ENCODE results near the gene OR4C5. TPM values are rescaled to one million over a fixed set of nuclear protein-coding genes. Genes with fewer than 3 reads are reported as not detected.

The OR4C5 gene
- not detected in 2 replicates for total RNA-seq

DNA sequence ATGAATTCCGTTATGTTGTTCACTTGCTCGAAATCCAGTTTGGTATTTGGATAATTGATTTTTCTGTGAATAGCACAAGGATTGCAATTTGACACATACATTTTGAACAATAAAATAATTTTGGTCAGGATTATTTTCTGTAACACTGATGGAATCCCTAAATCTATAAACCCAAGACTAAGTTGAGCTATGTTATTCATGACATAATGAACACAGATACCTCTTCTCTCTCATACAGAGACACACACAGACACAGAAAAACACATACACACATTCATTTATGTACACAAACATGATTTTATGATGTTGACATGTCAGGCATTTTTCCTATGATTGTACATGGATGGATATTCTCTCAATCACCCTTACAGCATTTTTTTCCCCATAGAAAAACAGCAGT is at the start of gene OR4C5:
TSS of gene OR4C5 (minus strand) at position 101 of the 400 bp plus-strand sequence. CDS start at position 101, 0 bp downstream.

DNA sequence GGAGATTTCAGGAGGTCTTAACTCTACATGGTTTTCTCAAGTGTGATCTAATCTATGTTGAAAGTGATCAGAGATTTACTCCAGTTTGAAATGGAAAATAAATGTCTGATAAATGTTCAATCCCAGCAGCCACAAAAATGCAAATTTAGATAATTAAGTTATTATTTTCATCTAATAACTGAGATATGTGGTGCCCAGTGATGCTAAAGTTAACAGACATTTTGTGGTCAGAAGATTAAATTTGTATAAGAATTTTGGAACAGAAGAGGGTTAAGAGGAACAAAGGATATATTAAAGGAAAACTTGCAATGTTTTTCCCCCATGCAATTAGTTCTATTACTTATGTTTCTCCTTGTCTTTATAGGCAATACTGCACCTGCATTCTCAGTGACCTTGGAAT is 41.6 kb downstream of the OR4C5 start, which contains the start of gene OR4C3:
TSS of gene OR4C3 (plus strand) at position 301 of the 400 bp plus-strand sequence. CDS start 102 bp downstream, outside the sequence.

Other genes starting within 250 kb of the OR4C5 start
- gene OR4B1, start 149.7 kb downstream of the OR4C5 start, total RNA-seq, result not detected in 2 replicates
- gene OR4X2, start 121.4 kb downstream of the OR4C5 start, total RNA-seq, result not detected in 2 replicates
- gene OR4X1, start 102.6 kb downstream of the OR4C5 start, total RNA-seq, result not detected in 2 replicates
- not detected in 2 replicates for gene OR4S1, start 60.2 kb downstream of the OR4C5 start, total RNA-seq
- not detected in 2 replicates for gene OR4C3, start 41.5 kb downstream of the OR4C5 start, total RNA-seq
- gene OR4A47, start 122.3 kb upstream of the OR4C5 start, total RNA-seq, result not detected in 2 replicates

All from cardiac ventricle fibroblast (primary cell).